Measurements from ENCODE around the gene ZNF80. TPM values are rescaled to one million over a fixed set of nuclear protein-coding genes. Genes with fewer than 3 reads are reported as not detected.
"Not testable (repeated sequence)": the region's sequence is repeated elsewhere in the genome, so short reads cannot be mapped to it uniquely, and the experiment has no call there.

ZNF80 gene
- total RNA-seq: 0.64 and 0.74 TPM in 2 replicates

GRCh38 chr3:114237478-114237877, at the start of gene ZNF80:
TSS of gene ZNF80 (minus strand) at chr3:114237578. CDS start at chr3:114237074, 504 bp downstream.
- H3K27ac Mint-ChIP-seq: peak within 1 kb of the TSS; percentile 38

GRCh38 chr3:114286266-114286665, 48.9 kb upstream of the ZNF80 start:
- H3K27ac Mint-ChIP-seq: no peak overlapping the region
- peaks cover 21% of the 10 kb centered on the region for H3K4me1 Mint-ChIP-seq (ENCODE audit: low read depth)
- intact Hi-C loops (cut with micrococcal nuclease): no loop called here
- DNase-seq (ENCODE audit: low spot score): no peak
- H3K4me3 Mint-ChIP-seq (ENCODE audit: low read depth): no peak overlapping the region
- H3K27me3 Mint-ChIP-seq (ENCODE audit: low read depth): no peaks in the 10 kb centered on the region
- peaks cover 3% of the 10 kb centered on the region for H3K36me3 Mint-ChIP-seq (ENCODE audit: low read depth)
- peaks cover 6% of the 10 kb centered on the region for H3K9me3 Mint-ChIP-seq

More at GRCh38 chr3:114237478-114237877, at the start of gene ZNF80:
- Mint-ChIP-seq H3K4me3 (ENCODE audit: low read depth) (peak within 1 kb of the TSS; percentile 53), H3K36me3 (ENCODE audit: low read depth) (peaks cover 28% of the 10 kb centered on the region), H3K4me1 (ENCODE audit: low read depth) (peaks cover 47% of the 10 kb centered on the region)
- intact Hi-C loops (cut with micrococcal nuclease): loop anchor here (10.0 kb wide), 1 partner anchor 1547 kb away; no protein-coding TSS in a partner anchor
- DNase-seq (ENCODE audit: low spot score); H3K9me3 Mint-ChIP-seq; H3K27me3 Mint-ChIP-seq (ENCODE audit: low read depth): not testable (repeated sequence)

GRCh38 chr3:114285648-114286230, 48.4 kb upstream of the ZNF80 start:
- H3K9me3 Mint-ChIP-seq: peaks cover 6% of the 10 kb centered on the region
- H3K27ac Mint-ChIP-seq: peak overlapping the region; percentile 50
- H3K27me3 Mint-ChIP-seq (ENCODE audit: low read depth): no peaks in the 10 kb centered on the region
- peaks cover 3% of the 10 kb centered on the region for H3K36me3 Mint-ChIP-seq (ENCODE audit: low read depth)
- intact Hi-C loops (cut with micrococcal nuclease): no loop called here
- H3K4me1 Mint-ChIP-seq (ENCODE audit: low read depth): peaks cover 16% of the 10 kb centered on the region
- no peak overlapping the region for H3K4me3 Mint-ChIP-seq (ENCODE audit: low read depth)
- DNase-seq (ENCODE audit: low spot score): no peak

- Mint-ChIP-seq H3K36me3 (ENCODE audit: low read depth) (peaks cover 3% of the 10 kb centered on the region), H3K4me1 (ENCODE audit: low read depth) (peaks cover 8% of the 10 kb centered on the region), H3K9me3 (peaks cover 6% of the 10 kb centered on the region), H3K27ac (no peak overlapping the region), H3K27me3 (ENCODE audit: low read depth) (no peaks in the 10 kb centered on the region), H3K4me3 (ENCODE audit: low read depth) (no peak overlapping the region)
- intact Hi-C loops (cut with micrococcal nuclease): no loop called here
- DNase-seq (ENCODE audit: low spot score): no peak
Observed at GRCh38 chr3:114284644-114285043, 47.3 kb upstream of the ZNF80 start.

- intact Hi-C loops (cut with micrococcal nuclease); H3K4me1 Mint-ChIP-seq (ENCODE audit: low read depth); DNase-seq (ENCODE audit: low spot score); H3K27ac Mint-ChIP-seq; H3K27me3 Mint-ChIP-seq (ENCODE audit: low read depth); H3K4me3 Mint-ChIP-seq (ENCODE audit: low read depth): not testable (repeated sequence)
- Mint-ChIP-seq H3K36me3 (ENCODE audit: low read depth) (peaks cover 21% of the 10 kb centered on the region), H3K9me3 (peaks cover 21% of the 10 kb centered on the region)
Observed at GRCh38 chr3:114276856-114277255, 39.5 kb upstream of the ZNF80 start.

- Mint-ChIP-seq H3K9me3 (peaks cover 25% of the 10 kb centered on the region), H3K27ac (no peak overlapping the region), H3K4me3 (ENCODE audit: low read depth) (no peak overlapping the region), H3K27me3 (ENCODE audit: low read depth) (no peaks in the 10 kb centered on the region), H3K4me1 (ENCODE audit: low read depth) (peaks cover 8% of the 10 kb centered on the region), H3K36me3 (ENCODE audit: low read depth) (peaks cover 24% of the 10 kb centered on the region)
- intact Hi-C loops (cut with micrococcal nuclease): no loop called here
- DNase-seq (ENCODE audit: low spot score): no peak
Observed at GRCh38 chr3:114274929-114275328, 37.6 kb upstream of the ZNF80 start.

- intact Hi-C loops (cut with micrococcal nuclease): no loop called here
- Mint-ChIP-seq H3K36me3 (ENCODE audit: low read depth) (peaks cover 31% of the 10 kb centered on the region), H3K27ac (no peak overlapping the region)
Observed at GRCh38 chr3:114272271-114272670, 34.9 kb upstream of the ZNF80 start.

GRCh38 chr3:114270019-114270418, 32.6 kb upstream of the ZNF80 start:
- peaks cover 11% of the 10 kb centered on the region for H3K4me1 Mint-ChIP-seq (ENCODE audit: low read depth)
- peaks cover 44% of the 10 kb centered on the region for H3K9me3 Mint-ChIP-seq
- no peak overlapping the region for H3K4me3 Mint-ChIP-seq (ENCODE audit: low read depth)
- DNase-seq (ENCODE audit: low spot score): no peak
- intact Hi-C loops (cut with micrococcal nuclease): no loop called here
- H3K27me3 Mint-ChIP-seq (ENCODE audit: low read depth): no peaks in the 10 kb centered on the region
- no peak overlapping the region for H3K27ac Mint-ChIP-seq
- H3K36me3 Mint-ChIP-seq (ENCODE audit: low read depth): peaks cover 25% of the 10 kb centered on the region

More at GRCh38 chr3:114272271-114272670, 34.9 kb upstream of the ZNF80 start:
- Mint-ChIP-seq H3K9me3 (peaks cover 46% of the 10 kb centered on the region), H3K4me1 (ENCODE audit: low read depth) (peaks cover 11% of the 10 kb centered on the region), H3K27me3 (ENCODE audit: low read depth) (no peaks in the 10 kb centered on the region), H3K4me3 (ENCODE audit: low read depth) (no peak overlapping the region)
- DNase-seq (ENCODE audit: low spot score): no peak

GRCh38 chr3:114260152-114260551, 22.8 kb upstream of the ZNF80 start:
- no peak overlapping the region for H3K4me3 Mint-ChIP-seq (ENCODE audit: low read depth)

GRCh38 chr3:114259566-114259965, 22.2 kb upstream of the ZNF80 start:
- Mint-ChIP-seq H3K27me3 (ENCODE audit: low read depth) (peaks cover 1% of the 10 kb centered on the region), H3K4me1 (ENCODE audit: low read depth) (no peaks in the 10 kb centered on the region), H3K36me3 (ENCODE audit: low read depth) (no peaks in the 10 kb centered on the region), H3K9me3 (peaks cover 28% of the 10 kb centered on the region), H3K27ac (no peak overlapping the region), H3K4me3 (ENCODE audit: low read depth) (no peak overlapping the region)
- no peak for DNase-seq (ENCODE audit: low spot score)
- intact Hi-C loops (cut with micrococcal nuclease): no loop called here

More at GRCh38 chr3:114260152-114260551, 22.8 kb upstream of the ZNF80 start:
- Mint-ChIP-seq H3K27me3 (ENCODE audit: low read depth) (peaks cover 1% of the 10 kb centered on the region), H3K9me3 (peaks cover 29% of the 10 kb centered on the region), H3K36me3 (ENCODE audit: low read depth) (no peaks in the 10 kb centered on the region), H3K27ac (no peak overlapping the region), H3K4me1 (ENCODE audit: low read depth) (no peaks in the 10 kb centered on the region)
- no peak for DNase-seq (ENCODE audit: low spot score)
- intact Hi-C loops (cut with micrococcal nuclease): no loop called here

GRCh38 chr3:114253505-114253904, 16.1 kb upstream of the ZNF80 start:
- H3K27me3 Mint-ChIP-seq (ENCODE audit: low read depth): no peaks in the 10 kb centered on the region
- peaks cover 10% of the 10 kb centered on the region for H3K4me1 Mint-ChIP-seq (ENCODE audit: low read depth)
- no peak overlapping the region for H3K27ac Mint-ChIP-seq
- peaks cover 6% of the 10 kb centered on the region for H3K36me3 Mint-ChIP-seq (ENCODE audit: low read depth)
- DNase-seq (ENCODE audit: low spot score): no peak
- H3K4me3 Mint-ChIP-seq (ENCODE audit: low read depth): no peak overlapping the region
- H3K9me3 Mint-ChIP-seq: peaks cover 11% of the 10 kb centered on the region
- intact Hi-C loops (cut with micrococcal nuclease): loop anchor here (1.0 kb wide), 1 partner anchor 10 kb away; no protein-coding TSS in a partner anchor

GRCh38 chr3:114252954-114253353, 15.6 kb upstream of the ZNF80 start:
- peaks cover 16% of the 10 kb centered on the region for H3K9me3 Mint-ChIP-seq
- peaks cover 10% of the 10 kb centered on the region for H3K4me1 Mint-ChIP-seq (ENCODE audit: low read depth)
- no peak overlapping the region for H3K27ac Mint-ChIP-seq
- H3K36me3 Mint-ChIP-seq (ENCODE audit: low read depth): peaks cover 6% of the 10 kb centered on the region
- no peaks in the 10 kb centered on the region for H3K27me3 Mint-ChIP-seq (ENCODE audit: low read depth)
- no peak overlapping the region for H3K4me3 Mint-ChIP-seq (ENCODE audit: low read depth)
- no peak for DNase-seq (ENCODE audit: low spot score)
- intact Hi-C loops (cut with micrococcal nuclease): loop anchor here (1.0 kb wide), 1 partner anchor 10 kb away; no protein-coding TSS in a partner anchor

GRCh38 chr3:114242947-114243346, 5.6 kb upstream of the ZNF80 start:
- Mint-ChIP-seq H3K27ac (peak overlapping the region; percentile 29), H3K4me3 (ENCODE audit: low read depth) (no peak overlapping the region), H3K27me3 (ENCODE audit: low read depth) (no peaks in the 10 kb centered on the region), H3K36me3 (ENCODE audit: low read depth) (peaks cover 41% of the 10 kb centered on the region), H3K4me1 (ENCODE audit: low read depth) (peaks cover 31% of the 10 kb centered on the region), H3K9me3 (peaks cover 30% of the 10 kb centered on the region)
- intact Hi-C loops (cut with micrococcal nuclease): loop anchor here (1.0 to 5.0 kb wide), 5 partner anchors 10 to 68 kb away; partner anchors contain the start of gene TIGIT
- DNase-seq (ENCODE audit: low spot score): no peak
